ENCODE data around the gene FAM83G.

The FAM83G gene

DNA sequence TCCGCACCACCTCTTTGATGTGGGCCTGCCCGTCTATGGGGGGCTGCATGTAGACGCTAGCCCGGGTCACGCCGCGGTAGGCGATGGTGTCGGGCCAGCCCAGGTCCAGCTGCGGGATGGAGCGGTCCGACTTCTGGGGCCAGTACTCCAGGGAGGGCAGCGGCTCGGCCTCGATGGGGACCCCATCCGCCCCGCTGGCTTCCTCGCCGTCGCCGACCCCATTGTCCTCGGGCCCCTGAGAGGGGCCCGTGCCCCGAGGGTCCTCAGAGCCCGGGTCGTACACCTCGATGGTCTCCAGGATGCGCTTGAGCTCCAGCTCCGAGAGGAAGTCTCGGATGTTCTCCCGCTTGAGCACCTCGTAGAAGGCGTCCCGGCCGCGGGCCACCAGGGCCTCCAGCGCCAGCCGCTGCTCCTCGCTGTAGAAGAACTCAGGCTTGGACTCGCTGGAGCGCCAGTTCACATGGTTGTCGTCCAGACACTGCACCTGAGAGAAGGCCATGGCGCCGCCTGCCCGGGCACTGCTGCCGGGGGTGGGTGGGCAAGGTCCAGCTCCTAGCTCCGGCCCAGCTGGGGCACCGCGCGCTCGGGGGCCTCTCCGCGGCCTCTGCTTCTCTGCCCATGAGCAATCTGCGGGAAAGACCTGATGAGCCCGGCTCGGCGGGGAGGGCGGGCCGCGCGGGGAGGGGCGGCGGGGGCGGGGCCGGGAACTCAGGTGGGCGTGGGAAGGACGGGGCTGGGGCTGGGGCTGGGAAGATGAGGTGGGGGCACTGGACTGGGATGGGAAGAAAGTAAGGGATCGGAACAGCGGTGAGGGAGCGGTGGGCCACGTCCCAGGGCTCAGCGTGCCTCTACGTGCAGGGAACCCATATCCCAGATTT, 782 bp downstream of the FAM83G start:
- TF ChIP-seq, protein P1, sequence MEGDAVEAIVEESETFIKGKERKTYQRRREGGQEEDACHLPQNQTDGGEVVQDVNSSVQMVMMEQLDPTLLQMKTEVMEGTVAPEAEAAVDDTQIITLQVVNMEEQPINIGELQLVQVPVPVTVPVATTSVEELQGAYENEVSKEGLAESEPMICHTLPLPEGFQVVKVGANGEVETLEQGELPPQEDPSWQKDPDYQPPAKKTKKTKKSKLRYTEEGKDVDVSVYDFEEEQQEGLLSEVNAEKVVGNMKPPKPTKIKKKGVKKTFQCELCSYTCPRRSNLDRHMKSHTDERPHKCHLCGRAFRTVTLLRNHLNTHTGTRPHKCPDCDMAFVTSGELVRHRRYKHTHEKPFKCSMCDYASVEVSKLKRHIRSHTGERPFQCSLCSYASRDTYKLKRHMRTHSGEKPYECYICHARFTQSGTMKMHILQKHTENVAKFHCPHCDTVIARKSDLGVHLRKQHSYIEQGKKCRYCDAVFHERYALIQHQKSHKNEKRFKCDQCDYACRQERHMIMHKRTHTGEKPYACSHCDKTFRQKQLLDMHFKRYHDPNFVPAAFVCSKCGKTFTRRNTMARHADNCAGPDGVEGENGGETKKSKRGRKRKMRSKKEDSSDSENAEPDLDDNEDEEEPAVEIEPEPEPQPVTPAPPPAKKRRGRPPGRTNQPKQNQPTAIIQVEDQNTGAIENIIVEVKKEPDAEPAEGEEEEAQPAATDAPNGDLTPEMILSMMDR (IDR thresholded peaks at IDR 0.05; ENCODE audit: unreplicated experiment in 3 of 3) = no peak
- no peaks in the 10 kb centered on the region for H3K36me3 Mint-ChIP-seq (ENCODE audit: low read depth)
- H3K4me3 Mint-ChIP-seq = peak overlapping the region; percentile 72 to 85 (median 80)
- peaks cover 4% of the 10 kb centered on the region for H3K9me3 Mint-ChIP-seq
- H3K27ac Mint-ChIP-seq = no peak overlapping the region
- H3K27me3 Mint-ChIP-seq (ENCODE audit: low read depth) = peaks cover 26% of the 10 kb centered on the region
- peaks cover 8% of the 10 kb centered on the region for H3K4me1 Mint-ChIP-seq

- H3K9me3 Mint-ChIP-seq = peaks cover 4% of the 10 kb centered on the region
- H3K4me3 Mint-ChIP-seq = peak overlapping the region; percentile 45 to 80 (median 67)
- peaks cover 8% of the 10 kb centered on the region for H3K4me1 Mint-ChIP-seq
- H3K27ac Mint-ChIP-seq = no peak overlapping the region
- H3K27me3 Mint-ChIP-seq (ENCODE audit: low read depth) = peaks cover 25% of the 10 kb centered on the region
- H3K36me3 Mint-ChIP-seq (ENCODE audit: low read depth) = no peaks in the 10 kb centered on the region
- TF ChIP-seq, protein P1 (IDR thresholded peaks at IDR 0.05; ENCODE audit: unreplicated experiment in 3 of 3) = no peak
Measured at GRCh38 chr17:19002805-19003542, 1.6 kb downstream of the FAM83G start.

- TF ChIP-seq, protein P1 (IDR thresholded peaks at IDR 0.05; ENCODE audit: unreplicated experiment in 3 of 3) = no peak
- H3K27ac Mint-ChIP-seq = no peak overlapping the region
Measured at GRCh38 chr17:19001907-19002590, 2.5 kb downstream of the FAM83G start.

DNA sequence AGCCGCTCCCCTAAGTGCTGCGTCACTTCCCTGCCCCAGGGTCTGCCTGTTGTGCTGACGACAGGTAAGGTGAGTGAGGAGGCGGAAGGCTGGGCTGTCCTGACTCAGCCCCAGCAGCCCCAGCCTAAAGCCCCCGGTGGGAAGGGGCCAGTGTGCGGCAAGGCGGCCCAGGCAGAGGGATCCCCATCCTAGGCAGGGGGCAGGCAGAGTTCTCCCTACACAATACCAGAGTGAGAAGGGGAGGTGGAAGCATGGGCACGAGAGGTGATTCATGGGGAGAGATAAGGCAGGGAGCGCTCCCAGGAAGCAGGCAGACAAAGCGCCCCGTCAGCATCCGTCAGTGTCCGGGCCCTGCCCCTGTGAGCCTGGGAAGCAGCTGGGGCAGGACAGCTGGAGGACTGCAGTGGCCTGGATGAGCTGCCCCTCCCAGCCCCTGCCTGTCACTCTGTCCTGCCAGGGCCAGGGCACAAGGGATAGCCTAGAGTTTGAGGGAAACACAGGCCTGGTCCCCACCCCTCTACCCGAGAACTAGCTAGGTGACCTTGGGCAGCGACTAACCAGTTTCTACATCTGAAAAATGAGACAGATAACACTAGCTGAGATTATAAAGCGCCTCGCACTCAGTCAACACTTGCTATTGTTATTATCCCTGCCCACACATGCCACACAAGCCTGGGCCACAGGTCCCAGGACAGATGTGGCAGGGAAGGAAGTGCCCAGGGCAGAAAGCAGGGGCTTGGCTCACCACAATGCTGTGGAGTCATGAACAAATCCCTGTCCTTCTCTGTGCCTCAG, 3.8 kb downstream of the FAM83G start:
- Mint-ChIP-seq H3K27me3 (ENCODE audit: low read depth) (peaks cover 14% of the 10 kb centered on the region), H3K4me1 (peaks cover 8% of the 10 kb centered on the region), H3K4me3 (no peak overlapping the region), H3K9me3 (peaks cover 4% of the 10 kb centered on the region), H3K36me3 (ENCODE audit: low read depth) (peaks cover 3% of the 10 kb centered on the region), H3K27ac (peak overlapping the region in 2 of 3 experiments; percentile 39 to 50)
- TF ChIP-seq, protein P1 (IDR thresholded peaks at IDR 0.05; ENCODE audit: unreplicated experiment in 3 of 3) = no peak

More at GRCh38 chr17:19001907-19002590, 2.5 kb downstream of the FAM83G start:
- peaks cover 16% of the 10 kb centered on the region for H3K27me3 Mint-ChIP-seq (ENCODE audit: low read depth)
- peaks cover 8% of the 10 kb centered on the region for H3K4me1 Mint-ChIP-seq
- no peaks in the 10 kb centered on the region for H3K36me3 Mint-ChIP-seq (ENCODE audit: low read depth)
- peaks cover under 1% of the 10 kb centered on the region for H3K9me3 Mint-ChIP-seq
- peak overlapping the region in 1 of 3 experiments; percentile 10 for H3K4me3 Mint-ChIP-seq

DNA sequence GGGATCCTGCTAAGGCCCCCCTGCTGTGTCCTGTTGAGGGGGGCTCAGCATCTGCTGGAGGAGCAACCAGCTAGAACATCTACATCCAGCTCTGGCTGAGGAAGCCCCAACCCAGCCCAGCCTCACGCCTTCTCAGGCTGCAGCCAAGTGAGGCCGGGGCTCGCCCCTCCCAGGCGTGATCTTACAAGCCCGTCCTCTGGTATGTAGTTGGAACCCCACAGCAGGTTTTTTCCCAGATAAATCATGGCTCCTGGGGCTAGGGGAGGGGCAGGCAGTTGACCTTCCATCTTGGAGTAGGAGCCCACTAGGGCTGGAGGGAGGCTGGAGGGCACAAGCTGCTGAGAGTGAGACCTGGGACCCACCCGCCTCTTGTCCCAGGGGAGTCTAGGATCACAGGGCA, 4.7 kb downstream of the FAM83G start:
- TF ChIP-seq, protein P1 (IDR thresholded peaks at IDR 0.05; ENCODE audit: unreplicated experiment in 3 of 3) = no peak
- Mint-ChIP-seq H3K4me1 (peaks cover 8% of the 10 kb centered on the region), H3K27ac (no peak overlapping the region), H3K27me3 (ENCODE audit: low read depth) (peaks cover 11% of the 10 kb centered on the region), H3K36me3 (ENCODE audit: low read depth) (peaks cover 9% of the 10 kb centered on the region), H3K4me3 (no peak overlapping the region), H3K9me3 (peaks cover 10% of the 10 kb centered on the region)
